GM23338 (cell line): ENCODE measurements around the gene SORCS3. TPM values are rescaled to one million over a fixed set of nuclear protein-coding genes. Genes with fewer than 3 reads are reported as not detected.

Experiments
- ATAC-seq: fragments of 200-7000 bp; cut with Tn5 transposase; 3 replicates; pipeline ENCODE4 v1.9.1; 2020
- DNase-seq: peaks from one replicate; pipeline ENCODE4 v3.0.0-alpha.2; 2015; ENCODE audit warnings: low spot score
- H2AFZ ChIP-seq: fragments of 200-600 bp; sonication (generic); 2 replicates; pipeline ENCODE4 v1.8.0; 2016; ENCODE audit warnings: antibody characterized with exemption, mild to moderate bottlenecking, moderate library complexity
- H3F3A ChIP-seq: fragments of 200-600 bp; sonication (generic); replicated peaks from 2 replicates; pipeline ENCODE4 v1.8.0; 2017; ENCODE audit warnings: antibody characterized with exemption, mixed run types, low read depth
- H3K27ac ChIP-seq: fragments of 200-600 bp; sonication (generic); 2 replicates; pipeline ENCODE4 v1.6.1; 2016; ENCODE audit warnings: low read depth
- H3K27me3 ChIP-seq: fragments of 200-600 bp; sonication (generic); 2 replicates; pipeline ENCODE4 v1.8.0; 2016; ENCODE audit warnings: mild to moderate bottlenecking, mixed run types, moderate library complexity; ENCODE audit not compliant: insufficient read depth
- H3K36me3 ChIP-seq: fragments of 200-600 bp; sonication (generic); 2 replicates; pipeline ENCODE4 v1.8.0; 2016; ENCODE audit warnings: mild to moderate bottlenecking; ENCODE audit not compliant: insufficient read depth
- H3K4me1 ChIP-seq: fragments of 200-600 bp; sonication (generic); 2 replicates; pipeline ENCODE4 v1.8.0; 2016; ENCODE audit warnings: mild to moderate bottlenecking, moderate library complexity; ENCODE audit not compliant: insufficient read depth
- H3K4me2 ChIP-seq: fragments of 200-600 bp; sonication (generic); 2 replicates; pipeline ENCODE4 v1.7.1; 2017; ENCODE audit warnings: mixed run types
- H3K4me3 ChIP-seq: fragments of 200-600 bp; sonication (generic); 2 replicates; pipeline ENCODE4 v1.6.1; 2016; ENCODE audit warnings: mixed run types
- H3K79me2 ChIP-seq: fragments of 200-600 bp; sonication (generic); replicated peaks from 2 replicates; pipeline ENCODE4 v1.8.0; 2017; ENCODE audit warnings: mild to moderate bottlenecking; ENCODE audit not compliant: insufficient read depth
- H3K9me2 ChIP-seq: fragments of 200-600 bp; sonication (generic); 2 replicates; pipeline ENCODE4 v1.8.0; 2017; ENCODE audit not compliant: insufficient read depth
- H4K20me1 ChIP-seq: fragments of 200-600 bp; sonication (generic); replicated peaks from 2 replicates; pipeline ENCODE4 v1.8.0; 2017; ENCODE audit warnings: mild to moderate bottlenecking; ENCODE audit not compliant: insufficient read depth
- H3K27ac Mint-ChIP-seq: 2 replicates; pipeline ENCODE4 v1.8.0; 2020; ENCODE audit warnings: inconsistent platforms, mild to moderate bottlenecking, moderate library complexity, mixed read lengths
- H3K27me3 Mint-ChIP-seq: 3 replicates; pipeline ENCODE4 v1.8.0; 2022; ENCODE audit warnings: low read depth, mild to moderate bottlenecking, moderate library complexity, mixed read lengths, inconsistent platforms; ENCODE audit not compliant: insufficient read depth, poor library complexity
- H3K36me3 Mint-ChIP-seq: 3 replicates; pipeline ENCODE4 v1.8.0; 2021; ENCODE audit warnings: low read depth, mild to moderate bottlenecking, inconsistent platforms, moderate library complexity, mixed read lengths
- H3K4me1 Mint-ChIP-seq: 3 replicates; pipeline ENCODE4 v1.8.0; 2020; ENCODE audit warnings: mild to moderate bottlenecking, inconsistent platforms, mixed read lengths
- H3K4me3 Mint-ChIP-seq: 3 replicates; pipeline ENCODE4 v1.8.0; 2021; ENCODE audit warnings: moderate library complexity, mild to moderate bottlenecking, inconsistent platforms, mixed read lengths
- H3K9me3 Mint-ChIP-seq: 3 replicates; pipeline ENCODE4 v1.8.0; 2020; ENCODE audit warnings: moderate library complexity, mild to moderate bottlenecking, inconsistent platforms, mixed read lengths
- CTCF ChIP-seq, 2 experiments: fragments of 200-600 bp in 1 of 2; sonication (generic) in 1 of 2; conservative IDR thresholded peaks; 2 replicates each; pipeline versions ENCODE4 v1.5.1 to v1.6.1; 2016 to 2017; ENCODE audit warnings: antibody characterized with exemption in 2 of 2, low read depth in 2 of 2, mild to moderate bottlenecking in 2 of 2, moderate library complexity in 1 of 2
- ETS1 ChIP-seq: IDR thresholded peaks from 2 replicates; pipeline ENCODE4 v1.6.1; 2016; ENCODE audit warnings: antibody characterized with exemption
- EZH2 ChIP-seq: fragments of 200-600 bp; sonication (generic); IDR thresholded peaks from one replicate; pipeline ENCODE4 v1.8.0; 2017; ENCODE audit warnings: antibody characterized with exemption, mild to moderate bottlenecking, low read depth; ENCODE audit not compliant: unreplicated experiment
- NANOG ChIP-seq: IDR thresholded peaks from 2 replicates; pipeline ENCODE4 v1.6.1; 2016; ENCODE audit warnings: antibody characterized with exemption, borderline replicate concordance
- POLR2AphosphoS5 ChIP-seq: IDR thresholded peaks from 2 replicates; pipeline ENCODE4 v1.6.1; 2016; ENCODE audit warnings: antibody characterized with exemption, low read depth
- STAT1 ChIP-seq: IDR thresholded peaks from one replicate; pipeline ENCODE4 v1.6.1; 2016; ENCODE audit warnings: antibody characterized with exemption; ENCODE audit not compliant: unreplicated experiment
- polyA plus RNA-seq: library from polyadenylated mRNA; unstranded; fragments of >200 nt; fragmentation: Nextera tagmentation; extraction: Ambion mirVana; gene quantifications from 2 replicates; pipeline ENCODE4 v1.2.1, GENCODE V29; 2016
- total RNA-seq: library from RNA; depleted of rRNA; stranded (reverse); fragments of >200 nt; shearing (Covaris generic); gene quantifications from 2 replicates; pipeline ENCODE4 v1.2.3, GENCODE V29; 2014
- TF ChIP-seq, protein P1 (sequence below): fragments of 250-450 bp; sonication (Bioruptor Pico); IDR thresholded peaks from 2 replicates; pipeline ENCODE4 v1.5.0; 2020; ENCODE audit warnings: mild to moderate bottlenecking, moderate library complexity

SORCS3 gene
- total and polyA plus RNA-seq, 2 experiments from 2014 or later: 0.37 to 1.4 TPM

- no peak for TF ChIP-seq POLR2AphosphoS5
- no peak for TF ChIP-seq ETS1
- TF ChIP-seq, protein P1, sequence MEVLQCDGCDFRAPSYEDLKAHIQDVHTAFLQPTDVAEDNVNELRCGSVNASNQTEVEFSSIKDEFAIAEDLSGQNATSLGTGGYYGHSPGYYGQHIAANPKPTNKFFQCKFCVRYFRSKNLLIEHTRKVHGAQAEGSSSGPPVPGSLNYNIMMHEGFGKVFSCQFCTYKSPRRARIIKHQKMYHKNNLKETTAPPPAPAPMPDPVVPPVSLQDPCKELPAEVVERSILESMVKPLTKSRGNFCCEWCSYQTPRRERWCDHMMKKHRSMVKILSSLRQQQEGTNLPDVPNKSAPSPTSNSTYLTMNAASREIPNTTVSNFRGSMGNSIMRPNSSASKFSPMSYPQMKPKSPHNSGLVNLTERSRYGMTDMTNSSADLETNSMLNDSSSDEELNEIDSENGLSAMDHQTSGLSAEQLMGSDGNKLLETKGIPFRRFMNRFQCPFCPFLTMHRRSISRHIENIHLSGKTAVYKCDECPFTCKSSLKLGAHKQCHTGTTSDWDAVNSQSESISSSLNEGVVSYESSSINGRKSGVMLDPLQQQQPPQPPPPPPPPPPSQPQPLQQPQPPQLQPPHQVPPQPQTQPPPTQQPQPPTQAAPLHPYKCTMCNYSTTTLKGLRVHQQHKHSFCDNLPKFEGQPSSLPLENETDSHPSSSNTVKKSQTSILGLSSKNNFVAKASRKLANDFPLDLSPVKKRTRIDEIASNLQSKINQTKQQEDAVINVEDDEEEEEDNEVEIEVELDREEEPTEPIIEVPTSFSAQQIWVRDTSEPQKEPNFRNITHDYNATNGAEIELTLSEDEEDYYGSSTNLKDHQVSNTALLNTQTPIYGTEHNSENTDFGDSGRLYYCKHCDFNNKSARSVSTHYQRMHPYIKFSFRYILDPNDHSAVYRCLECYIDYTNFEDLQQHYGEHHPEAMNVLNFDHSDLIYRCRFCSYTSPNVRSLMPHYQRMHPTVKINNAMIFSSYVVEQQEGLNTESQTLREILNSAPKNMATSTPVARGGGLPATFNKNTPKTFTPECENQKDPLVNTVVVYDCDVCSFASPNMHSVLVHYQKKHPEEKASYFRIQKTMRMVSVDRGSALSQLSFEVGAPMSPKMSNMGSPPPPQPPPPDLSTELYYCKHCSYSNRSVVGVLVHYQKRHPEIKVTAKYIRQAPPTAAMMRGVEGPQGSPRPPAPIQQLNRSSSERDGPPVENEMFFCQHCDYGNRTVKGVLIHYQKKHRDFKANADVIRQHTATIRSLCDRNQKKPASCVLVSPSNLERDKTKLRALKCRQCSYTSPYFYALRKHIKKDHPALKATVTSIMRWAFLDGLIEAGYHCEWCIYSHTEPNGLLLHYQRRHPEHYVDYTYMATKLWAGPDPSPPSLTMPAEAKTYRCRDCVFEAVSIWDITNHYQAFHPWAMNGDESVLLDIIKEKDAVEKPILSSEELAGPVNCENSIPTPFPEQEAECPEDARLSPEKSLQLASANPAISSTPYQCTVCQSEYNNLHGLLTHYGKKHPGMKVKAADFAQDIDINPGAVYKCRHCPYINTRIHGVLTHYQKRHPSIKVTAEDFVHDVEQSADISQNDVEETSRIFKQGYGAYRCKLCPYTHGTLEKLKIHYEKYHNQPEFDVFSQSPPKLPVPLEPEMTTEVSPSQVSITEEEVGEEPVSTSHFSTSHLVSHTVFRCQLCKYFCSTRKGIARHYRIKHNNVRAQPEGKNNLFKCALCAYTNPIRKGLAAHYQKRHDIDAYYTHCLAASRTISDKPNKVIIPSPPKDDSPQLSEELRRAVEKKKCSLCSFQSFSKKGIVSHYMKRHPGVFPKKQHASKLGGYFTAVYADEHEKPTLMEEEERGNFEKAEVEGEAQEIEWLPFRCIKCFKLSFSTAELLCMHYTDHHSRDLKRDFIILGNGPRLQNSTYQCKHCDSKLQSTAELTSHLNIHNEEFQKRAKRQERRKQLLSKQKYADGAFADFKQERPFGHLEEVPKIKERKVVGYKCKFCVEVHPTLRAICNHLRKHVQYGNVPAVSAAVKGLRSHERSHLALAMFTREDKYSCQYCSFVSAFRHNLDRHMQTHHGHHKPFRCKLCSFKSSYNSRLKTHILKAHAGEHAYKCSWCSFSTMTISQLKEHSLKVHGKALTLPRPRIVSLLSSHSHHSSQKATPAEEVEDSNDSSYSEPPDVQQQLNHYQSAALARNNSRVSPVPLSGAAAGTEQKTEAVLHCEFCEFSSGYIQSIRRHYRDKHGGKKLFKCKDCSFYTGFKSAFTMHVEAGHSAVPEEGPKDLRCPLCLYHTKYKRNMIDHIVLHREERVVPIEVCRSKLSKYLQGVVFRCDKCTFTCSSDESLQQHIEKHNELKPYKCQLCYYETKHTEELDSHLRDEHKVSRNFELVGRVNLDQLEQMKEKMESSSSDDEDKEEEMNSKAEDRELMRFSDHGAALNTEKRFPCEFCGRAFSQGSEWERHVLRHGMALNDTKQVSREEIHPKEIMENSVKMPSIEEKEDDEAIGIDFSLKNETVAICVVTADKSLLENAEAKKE: no peak
Measured at GRCh38 chr10:104731192-104731591, 90.1 kb downstream of the SORCS3 start (continued).

GRCh38 chr10:104732222-104732621, 91.1 kb downstream of the SORCS3 start:
- Histone ChIP-seq H3K4me1 (peaks cover 7% of the 10 kb centered on the region), H3K79me2 (no peaks in the 10 kb centered on the region), H2AFZ (no peak overlapping the region), H4K20me1 (no peaks in the 10 kb centered on the region), H3K4me2 (no peak overlapping the region), H3K9me2 (peaks cover 5% of the 10 kb centered on the region; the same call in 1 of the 2 replicates), H3K36me3 (no peaks in the 10 kb centered on the region), H3K4me3 (no peak overlapping the region), H3K27me3 (no peaks in the 10 kb centered on the region), H3F3A (no peaks in the 10 kb centered on the region), H3K27ac (no peak overlapping the region)
- DNase-seq: no peak
- Mint-ChIP-seq H3K27ac (no peak overlapping the region), H3K9me3 (peaks cover 1% of the 10 kb centered on the region; the same call in 1 of the 3 replicates), H3K27me3 (peaks cover 4% of the 10 kb centered on the region), H3K4me3 (no peak overlapping the region), H3K4me1 (peaks cover 29% of the 10 kb centered on the region), H3K36me3 (no peaks in the 10 kb centered on the region)
- no peak for ATAC-seq
- TF ChIP-seq, protein P1: no peak
- no peak for TF ChIP-seq STAT1
- no peak for TF ChIP-seq EZH2
- TF ChIP-seq NANOG: no peak
- no peak for TF ChIP-seq CTCF (conservative IDR thresholded peaks at IDR 0.05; ENCODE audit: low read depth in 2 of 2)
